GM19455 (cell line): ENCODE results near the gene LILRB3.
"Not testable (repeated sequence)": the region's sequence is repeated elsewhere in the genome, so short reads cannot be mapped to it uniquely, and the experiment has no call there.

ENCODE experiments used
- ATAC-seq: cut with Tn5 transposase; IDR thresholded peaks from one replicate; pipeline ENCODE4 v1.9.1; 2021; ENCODE audit not compliant: unreplicated experiment

Gene LILRB3

DNA sequence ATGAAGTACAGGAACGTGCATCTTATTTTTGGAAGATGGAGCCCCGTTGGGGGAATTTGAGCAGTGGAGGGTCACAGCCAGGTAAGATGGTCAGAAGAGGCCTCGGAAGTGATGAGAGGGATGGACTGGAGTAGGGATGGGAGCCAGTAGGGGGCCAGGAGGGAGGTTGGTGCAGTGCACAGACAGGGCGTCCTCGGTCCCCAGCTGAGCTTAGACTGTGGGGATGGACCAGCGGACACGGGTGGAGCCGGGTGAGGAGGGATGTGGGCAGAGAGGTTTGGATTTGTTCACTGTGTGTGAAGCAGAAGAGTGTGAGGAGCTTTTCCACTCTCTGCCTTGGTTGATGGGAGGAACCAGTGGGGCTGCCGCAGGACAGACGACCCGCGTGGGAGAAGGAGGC is 11.6 kb downstream of the LILRB3 start:
- ATAC-seq: no peak

DNA sequence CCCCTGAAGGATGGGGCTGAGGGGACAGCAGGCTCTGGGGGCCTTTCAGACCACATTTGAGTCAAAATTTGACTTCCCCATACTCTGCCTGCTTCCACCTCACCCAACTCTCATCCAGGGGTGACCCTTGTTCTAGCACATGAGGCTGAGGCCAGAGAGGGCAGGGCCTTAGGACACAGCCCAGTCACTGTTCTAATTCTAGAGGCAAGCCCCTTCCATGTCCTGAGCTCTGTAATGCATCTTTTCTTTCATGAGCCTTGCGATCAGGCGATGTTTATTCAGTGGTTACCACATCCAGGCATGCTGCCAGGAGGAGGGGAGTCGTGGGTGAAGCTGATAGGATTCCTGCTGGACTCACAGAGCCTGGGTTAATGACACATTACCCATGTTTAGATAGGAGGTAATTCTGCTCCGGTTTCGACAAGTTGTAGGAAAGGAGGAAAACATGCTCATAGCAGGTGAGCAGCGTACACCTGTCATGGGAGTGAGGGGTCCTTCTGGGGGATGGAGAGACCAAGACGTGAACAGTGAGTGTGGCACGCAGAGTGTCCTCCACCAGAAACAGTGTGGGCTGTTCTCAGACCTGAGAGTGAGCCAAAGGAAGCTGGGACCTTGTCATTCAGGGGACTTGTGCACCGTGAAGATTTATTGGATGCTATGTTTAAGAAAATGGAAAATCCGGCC is 12.9 kb downstream of the LILRB3 start:
- ATAC-seq: no peak

DNA sequence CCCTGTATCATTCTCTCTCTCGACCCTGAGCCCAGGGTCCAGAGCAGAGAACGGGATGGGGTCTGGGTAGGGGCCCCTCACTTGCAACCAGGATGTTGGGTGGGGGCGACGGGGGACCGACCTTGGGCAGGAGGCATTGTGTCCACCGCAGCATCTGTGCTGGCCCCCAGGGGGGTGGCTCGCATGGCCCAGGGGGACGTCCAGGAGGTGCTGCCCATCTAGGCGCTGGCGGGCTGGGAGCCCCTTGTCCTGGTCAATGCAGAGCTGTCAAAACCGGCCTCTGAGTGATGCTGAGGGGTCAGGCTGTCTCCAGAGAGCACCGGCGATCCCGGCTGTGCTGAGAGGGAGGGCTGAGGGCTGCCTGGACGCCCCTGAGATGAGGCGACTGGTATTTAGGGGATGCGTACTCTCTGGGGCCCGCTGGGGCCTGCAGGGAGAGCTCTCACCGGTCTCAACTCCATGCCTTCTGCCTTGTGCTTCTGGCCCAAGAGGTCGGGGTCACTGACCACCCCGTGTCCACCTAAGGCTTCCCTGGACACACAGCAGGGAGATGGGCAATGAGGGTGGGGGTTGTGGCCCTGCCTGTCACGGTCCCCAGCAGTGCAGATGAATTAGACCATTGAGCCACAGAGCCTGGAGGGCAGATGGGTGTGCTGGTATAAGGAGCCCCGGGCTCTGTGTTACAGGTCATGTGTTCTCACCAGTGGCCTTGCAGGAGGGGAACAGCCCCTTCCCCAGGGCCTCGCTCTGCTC is 13.6 kb downstream of the LILRB3 start:
- no peak for ATAC-seq

DNA sequence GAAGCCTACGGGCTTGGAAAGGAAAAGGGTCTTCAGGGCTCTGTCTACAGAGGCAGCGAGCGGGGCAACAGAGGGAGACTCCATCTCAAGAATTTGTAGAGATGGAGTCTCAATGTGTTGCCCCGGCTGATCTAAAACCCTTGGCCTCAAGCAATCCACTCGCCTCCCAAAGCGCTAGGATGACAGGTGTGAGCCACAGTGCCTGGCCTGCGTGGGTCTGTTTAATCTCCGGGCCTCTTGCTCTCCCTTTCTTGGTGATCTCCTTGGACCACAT is 14.1 kb downstream of the LILRB3 start:
- ATAC-seq: no peak

DNA sequence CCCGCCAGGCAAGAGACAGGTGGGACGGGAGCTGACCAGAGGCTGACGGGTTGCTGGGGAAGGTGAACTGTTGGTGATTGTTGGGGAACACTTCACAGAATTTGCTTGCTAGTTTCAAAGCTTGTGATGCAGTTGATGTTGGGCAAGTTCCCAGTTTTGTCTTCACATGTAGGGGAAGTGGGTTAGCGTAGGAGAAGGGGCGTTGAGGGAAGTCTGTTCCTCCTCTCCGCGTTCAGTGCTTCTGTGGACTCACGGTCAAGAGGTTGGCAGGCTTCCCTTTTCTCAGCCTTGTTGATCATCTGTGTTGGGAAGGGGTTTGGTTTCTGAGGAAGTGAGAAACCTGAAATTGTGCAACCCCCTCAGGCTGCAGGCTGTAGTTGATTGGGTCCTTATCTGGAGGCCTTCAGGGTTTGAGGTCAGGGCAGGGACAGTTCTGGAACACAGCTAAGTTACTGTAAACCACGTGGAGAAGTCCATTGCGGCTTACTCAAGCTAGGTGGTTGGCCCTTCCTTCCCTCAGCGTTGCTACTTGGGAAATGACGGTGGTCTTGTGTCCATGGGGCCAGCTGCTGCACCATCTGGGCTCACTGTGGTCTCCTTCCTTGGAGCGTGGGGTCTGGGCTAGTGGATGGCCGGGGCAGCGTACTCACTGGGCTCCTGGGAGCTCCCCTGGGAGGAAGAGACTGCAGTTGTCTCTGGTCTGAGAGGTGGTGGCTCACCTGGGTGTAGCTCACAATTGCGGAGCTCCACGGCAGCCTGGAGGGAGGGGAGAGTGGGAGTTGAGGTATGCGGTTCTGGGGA is 14.6 kb downstream of the LILRB3 start:
- no peak for ATAC-seq

DNA sequence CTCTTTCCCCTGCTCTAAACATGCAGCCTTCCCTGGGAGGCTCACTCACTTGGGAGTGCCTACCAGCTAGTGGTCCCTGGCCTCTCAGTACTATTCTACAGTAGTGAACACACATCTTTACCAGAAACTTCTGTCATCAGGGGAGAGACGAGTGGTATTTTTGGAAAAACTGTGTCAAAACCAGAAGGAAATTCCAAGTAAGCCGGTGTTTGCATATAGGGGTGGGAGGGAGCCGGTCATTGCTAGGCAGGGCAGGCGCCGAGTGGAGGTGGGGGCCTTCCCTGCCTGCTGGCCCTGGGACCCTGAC is 15.2 kb downstream of the LILRB3 start:
- no peak for ATAC-seq

DNA sequence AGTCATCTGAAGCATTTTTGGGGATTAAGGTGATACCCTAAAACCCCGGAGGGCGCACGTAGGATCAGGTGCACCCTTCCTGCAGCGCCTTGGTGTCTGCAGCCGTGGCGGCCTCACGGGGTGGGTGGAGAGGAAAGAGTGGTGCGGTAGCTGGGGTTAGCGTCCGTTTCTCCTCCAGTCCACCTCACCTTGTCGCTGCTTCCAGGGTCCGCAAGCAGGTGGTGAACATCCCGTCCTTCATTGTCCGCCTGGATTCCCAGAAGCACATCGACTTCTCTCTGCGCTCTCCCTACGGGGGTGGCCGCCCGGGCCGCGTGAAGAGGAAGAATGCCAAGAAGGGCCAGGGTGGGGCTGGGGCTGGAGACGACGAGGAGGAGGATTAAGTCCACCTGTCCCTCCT is 15.6 kb downstream of the LILRB3 start:
- not testable (repeated sequence) for ATAC-seq

DNA sequence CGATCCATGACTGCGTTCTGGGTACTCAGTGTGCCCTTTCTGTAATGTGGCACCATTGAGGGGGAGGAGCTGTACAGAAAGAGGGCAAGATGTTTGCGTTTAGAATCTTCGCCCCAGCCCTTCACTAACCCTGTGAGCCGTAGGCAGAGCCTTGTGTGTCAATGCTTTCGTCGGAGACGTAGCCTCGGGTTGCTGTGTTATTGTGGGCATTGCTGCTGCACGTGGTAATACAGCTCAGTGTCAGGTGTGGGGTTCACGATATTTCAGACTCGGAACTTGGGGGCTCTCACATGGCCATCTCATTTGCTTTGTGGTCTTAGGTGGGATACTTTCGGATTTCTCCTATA is 16.0 kb downstream of the LILRB3 start:
- ATAC-seq: no peak

DNA sequence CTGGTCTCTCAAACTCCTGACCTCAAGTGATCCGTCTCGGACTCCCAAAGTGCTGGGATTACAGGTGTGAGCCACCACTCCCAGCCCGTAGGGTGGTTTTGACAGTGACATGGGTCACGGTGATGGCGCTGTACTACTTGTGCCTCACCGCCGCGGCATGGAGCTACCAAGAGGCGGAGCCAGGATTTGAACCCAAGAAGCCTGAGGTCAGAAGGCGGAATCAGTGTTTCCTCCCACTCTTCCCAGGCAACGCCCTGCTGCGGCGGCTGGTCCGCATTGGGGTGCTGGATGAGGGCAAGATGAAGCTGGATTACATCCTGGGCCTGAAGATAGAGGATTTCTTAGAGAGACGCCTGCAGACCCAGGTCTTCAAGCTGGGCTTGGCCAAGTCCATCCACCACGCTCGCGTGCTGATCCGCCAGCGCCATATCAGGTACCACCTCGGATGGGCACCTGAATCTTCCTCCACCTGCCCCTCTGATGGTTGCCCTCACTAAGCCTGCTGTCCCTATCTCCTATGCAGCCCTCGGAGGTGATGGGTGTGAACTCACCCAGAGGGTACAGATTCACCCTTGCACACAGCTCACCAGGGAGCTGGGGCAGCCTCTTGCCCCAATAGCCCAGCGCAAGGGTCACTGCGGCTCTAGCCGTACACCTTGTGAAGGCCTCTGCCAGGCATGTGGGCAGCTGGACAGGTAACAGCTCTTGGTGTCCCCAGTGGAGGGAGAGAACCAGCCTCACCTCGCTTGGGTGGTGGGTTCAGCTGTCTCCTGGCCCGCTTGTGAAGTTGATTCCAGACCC is 16.6 kb downstream of the LILRB3 start:
- no peak for ATAC-seq

DNA sequence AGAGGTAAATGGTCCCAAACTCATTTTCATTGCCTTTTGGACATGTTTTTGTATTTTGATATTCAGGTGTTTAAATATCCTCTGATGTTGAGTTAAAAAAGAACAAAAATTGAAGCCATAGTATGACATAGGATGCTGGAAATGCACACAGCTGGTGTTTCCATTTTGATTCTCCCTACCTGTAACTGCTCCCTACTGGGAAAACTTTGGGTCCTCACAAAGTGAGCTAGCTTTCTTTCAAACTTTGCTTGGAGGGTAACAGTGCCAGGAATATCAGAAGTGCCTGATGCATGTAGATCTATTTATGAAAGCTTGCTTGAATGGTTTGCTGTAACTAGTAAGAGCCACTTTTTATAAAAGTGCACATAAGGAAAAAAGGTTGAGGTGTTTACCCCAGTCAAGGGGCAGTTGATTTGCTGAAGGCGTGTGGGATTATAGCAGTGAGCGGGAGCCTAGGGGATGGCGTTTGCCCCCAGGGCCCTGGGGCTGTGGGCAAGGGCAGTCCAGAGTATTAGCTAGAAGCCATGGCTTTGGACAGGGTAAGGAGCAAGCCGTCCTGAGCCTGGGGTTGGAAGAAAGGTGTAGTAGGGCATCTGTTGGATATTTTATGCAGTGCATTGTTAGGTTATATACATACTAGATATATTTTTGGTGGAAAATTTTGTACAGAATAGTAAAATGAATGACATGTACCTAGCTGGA is 17.9 kb downstream of the LILRB3 start:
- no peak for ATAC-seq

DNA sequence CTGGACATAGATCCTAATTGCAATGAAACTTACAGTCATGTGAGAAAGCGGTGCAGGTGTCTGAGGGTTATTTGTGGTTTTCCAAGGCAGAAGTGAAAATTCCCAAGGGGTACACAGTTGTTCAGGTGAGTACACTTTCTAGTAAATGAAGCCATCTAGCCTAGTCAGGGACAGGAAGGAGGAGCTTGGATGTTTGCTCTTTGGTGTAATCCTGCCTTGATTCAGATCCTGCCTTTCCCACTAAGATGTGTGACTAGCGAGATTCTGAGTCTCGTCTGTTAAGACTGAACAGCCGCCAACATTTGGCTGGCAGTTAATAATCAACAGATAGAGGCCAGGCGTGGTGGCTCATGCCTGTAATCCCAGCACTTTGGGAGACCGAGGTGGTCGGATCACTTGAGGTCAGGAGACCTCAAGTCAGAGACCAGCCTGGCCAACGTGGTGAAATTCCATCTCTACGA is 19.6 kb downstream of the LILRB3 start:
- ATAC-seq: no peak

DNA sequence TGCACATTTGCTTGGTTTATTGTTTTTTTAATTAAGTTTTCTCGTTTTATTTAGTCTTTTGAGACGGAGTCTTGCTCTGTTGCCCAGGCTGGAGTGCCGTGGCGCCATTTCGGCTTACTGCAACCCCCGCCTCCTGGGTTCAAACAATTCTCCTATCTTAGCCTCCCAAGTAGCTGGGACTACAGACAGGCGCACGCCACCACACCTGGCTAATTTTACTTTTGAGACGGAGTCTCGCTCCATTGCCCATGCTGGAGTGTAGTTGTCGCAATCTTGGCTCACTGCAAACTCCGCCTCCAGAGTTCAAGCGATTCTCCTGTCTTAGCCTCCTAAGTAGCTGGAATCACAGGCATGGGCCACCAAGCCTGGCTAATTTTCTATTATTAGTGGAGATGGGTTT is 20.8 kb downstream of the LILRB3 start:
- no peak for ATAC-seq

DNA sequence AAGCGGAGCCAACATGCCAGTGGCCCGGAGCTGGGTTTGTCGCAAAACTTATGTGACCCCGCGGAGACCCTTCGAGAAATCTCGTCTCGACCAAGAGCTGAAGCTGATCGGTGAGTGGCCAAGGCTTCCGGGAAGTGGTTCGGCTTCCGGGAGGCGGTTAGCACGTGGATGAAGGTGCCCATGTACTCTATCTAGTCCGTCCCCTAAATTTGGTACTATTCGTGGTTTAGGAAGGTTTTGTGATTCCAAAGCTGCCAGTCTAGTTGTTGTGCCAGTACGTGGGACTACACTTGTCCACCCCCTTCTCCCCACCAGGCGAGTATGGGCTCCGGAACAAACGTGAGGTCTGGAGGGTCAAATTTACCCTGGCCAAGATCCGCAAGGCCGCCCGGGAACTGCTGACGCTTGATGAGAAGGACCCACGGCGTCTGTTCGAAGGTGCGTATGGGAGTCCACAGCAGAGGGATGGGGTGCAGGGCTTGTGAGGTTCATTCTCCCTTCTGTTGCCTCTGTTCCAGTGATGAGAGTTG is 21.6 kb downstream of the LILRB3 start:
- no peak for ATAC-seq

DNA sequence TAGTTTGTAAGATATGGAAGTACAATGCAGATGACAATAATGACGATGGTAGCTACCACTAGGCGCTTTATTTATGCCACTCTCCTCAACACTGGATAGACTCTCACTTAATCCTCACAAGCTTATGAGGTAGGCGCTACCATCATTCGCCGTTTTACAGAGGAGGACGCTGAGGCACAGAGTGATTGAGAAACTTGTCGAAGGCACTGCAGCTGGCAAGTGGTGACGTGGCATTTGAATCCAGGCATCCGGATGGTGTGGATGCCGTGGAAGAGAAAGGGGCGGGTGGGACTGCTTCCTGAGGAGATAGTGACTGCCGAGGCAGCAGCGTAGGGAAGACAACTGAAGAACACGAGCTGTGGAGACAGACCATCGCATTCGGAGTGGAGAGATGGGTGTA is 23.4 kb downstream of the LILRB3 start:
- ATAC-seq: no peak

DNA sequence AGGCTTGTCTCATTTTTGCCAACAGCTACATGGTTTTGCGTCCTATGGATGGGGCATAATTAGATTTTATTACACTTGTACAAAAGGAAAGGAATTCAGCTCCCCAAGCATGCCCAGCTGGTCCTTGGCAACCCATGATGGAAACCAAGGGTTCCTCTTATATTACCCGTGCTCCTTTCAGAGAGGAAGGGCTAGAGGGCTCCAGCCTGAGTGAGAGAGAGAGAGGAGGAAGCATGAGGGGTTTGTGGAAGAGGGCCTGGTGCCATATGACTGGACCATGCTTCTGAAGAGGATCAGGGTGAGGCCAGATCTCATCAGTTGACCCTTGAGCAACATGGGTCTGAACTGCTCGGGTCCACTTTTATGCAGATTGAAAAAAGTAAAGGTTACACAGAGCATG is 25.7 kb downstream of the LILRB3 start:
- no peak for ATAC-seq

DNA sequence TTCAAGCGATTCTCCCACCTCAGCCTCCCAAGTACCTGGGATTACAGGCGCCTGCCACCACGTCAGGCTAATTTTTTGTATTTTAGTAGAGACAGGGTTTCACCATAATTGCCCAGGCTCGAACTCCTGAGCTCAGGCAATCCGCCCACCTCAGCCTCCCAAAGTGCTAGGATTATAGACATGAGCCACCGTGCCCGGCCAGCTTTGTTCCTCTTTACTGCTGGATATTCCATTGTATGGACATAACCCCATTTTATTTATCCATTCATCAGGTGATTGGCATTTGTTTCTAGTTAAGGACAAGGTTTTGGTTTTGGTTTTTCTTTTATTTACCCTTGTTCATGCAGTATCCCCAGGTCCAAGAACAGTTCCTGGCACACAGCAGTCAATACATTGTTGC is 26.3 kb downstream of the LILRB3 start:
- ATAC-seq: no peak

DNA sequence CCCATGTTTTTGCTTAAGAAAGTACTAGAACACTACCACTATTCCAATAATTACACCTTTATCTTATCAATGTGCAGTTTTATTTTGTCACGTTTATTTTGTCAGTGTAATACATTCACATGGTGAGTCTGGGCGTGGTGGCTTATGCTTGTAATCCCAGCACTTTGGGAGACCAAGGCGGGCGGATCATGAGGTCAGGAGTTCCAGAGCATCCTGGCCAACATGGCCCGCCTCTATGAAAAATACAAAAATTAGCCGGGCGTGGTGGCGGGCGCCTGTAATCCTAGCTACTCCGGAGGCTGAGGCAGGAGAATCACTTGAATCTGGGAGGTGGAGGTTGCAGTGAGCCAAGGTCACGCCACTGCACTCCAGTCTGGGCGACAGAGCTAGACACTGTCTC is 28.3 kb downstream of the LILRB3 start:
- not testable (repeated sequence) for ATAC-seq

DNA sequence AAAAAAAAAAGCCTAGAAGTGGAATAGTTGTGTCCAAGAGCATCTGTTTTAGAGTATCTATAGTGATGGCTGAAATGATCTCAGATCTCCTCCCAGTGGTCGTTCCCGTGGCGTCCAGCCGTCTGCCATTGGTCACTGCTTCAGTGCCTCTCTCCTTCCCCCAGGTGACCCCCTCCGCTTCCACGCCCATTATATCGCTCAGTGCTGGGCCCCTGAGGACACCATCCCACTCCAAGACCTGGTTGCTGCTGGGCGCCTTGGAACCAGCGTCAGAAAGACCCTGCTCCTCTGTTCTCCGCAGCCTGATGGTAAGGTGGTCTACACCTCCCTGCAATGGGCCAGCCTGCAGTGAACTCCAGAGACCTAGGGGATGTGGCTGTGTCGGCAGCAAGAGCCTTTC is 29.8 kb downstream of the LILRB3 start:
- ATAC-seq: no peak

DNA sequence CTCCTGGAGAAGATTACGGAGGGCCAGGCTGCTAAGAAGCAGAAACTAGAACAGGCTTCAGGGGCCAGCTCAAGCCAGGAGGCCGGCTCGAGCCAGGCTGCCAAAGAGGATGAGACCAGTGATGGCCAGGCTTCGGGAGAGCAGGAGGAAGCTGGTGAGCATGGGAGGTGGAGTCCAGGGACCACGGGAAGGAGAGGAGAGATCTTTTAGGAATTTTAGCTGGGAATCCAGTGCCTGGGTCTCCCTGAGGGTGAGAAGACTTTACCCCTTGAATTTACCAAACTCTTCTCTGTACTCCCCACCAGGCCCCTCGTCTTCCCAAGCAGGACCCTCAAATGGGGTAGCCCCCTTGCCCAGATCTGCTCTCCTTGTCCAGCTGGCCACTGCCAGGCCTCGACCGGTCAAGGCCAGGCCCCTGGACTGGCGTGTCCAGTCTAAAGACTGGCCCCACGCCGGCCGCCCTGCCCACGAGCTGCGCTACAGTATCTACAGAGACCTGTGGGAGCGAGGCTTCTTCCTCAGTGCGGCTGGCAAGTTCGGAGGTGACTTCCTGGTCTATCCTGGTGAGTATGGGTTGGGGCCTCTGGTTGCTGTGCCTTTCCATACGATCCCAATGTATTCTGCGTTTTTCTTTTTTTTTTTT is 30.9 kb downstream of the LILRB3 start:
- ATAC-seq: no peak
